Right cardiac atrium (tissue), 5 donors: ENCODE measurements around the gene NPC1. TPM values are rescaled to one million over a fixed set of nuclear protein-coding genes. Genes with fewer than 3 reads are reported as not detected.

Source experiments
- ATAC-seq, 2 donors: fragments of 200-7000 bp; cut with Tn5 transposase; one replicate each; pipeline versions ENCODE4 v1.8.0 to v1.9.1; 2020; ENCODE audit warnings: moderate library complexity in 2 of 2, mild to moderate bottlenecking in 1 of 2
- DNase-seq, 3 donors: peaks; one replicate each; pipeline ENCODE4 v3.0.0-alpha.2; 2020
- H3K27ac ChIP-seq: one replicate; pipeline ENCODE4 v1.5.1; 2013; ENCODE audit warnings: mild to moderate bottlenecking, low read length, control low read depth, moderate library complexity
- H3K27me3 ChIP-seq: one replicate; pipeline ENCODE4 v1.6.1; 2013; ENCODE audit not compliant: control insufficient read depth, insufficient read depth
- H3K4me1 ChIP-seq: one replicate; pipeline ENCODE4 v1.6.1; 2013; ENCODE audit warnings: low read length; ENCODE audit not compliant: control insufficient read depth, insufficient read depth
- H3K4me3 ChIP-seq: one replicate; pipeline ENCODE4 v1.5.1; 2013; ENCODE audit warnings: low read length, control low read depth
- H3K9me3 ChIP-seq: one replicate; pipeline ENCODE4 v1.6.1; 2013; ENCODE audit warnings: low read length; ENCODE audit not compliant: control insufficient read depth
- WGBS: extraction: QIAGEN DNeasy Blood & Tissue Kit; methylation state at CpG from one replicate; pipeline ENCODE4 v1.1.7; 2013; 5-methylcytosine and 5-hydroxymethylcytosine counted together
- intact Hi-C, 4 donors: fragments of 100-400 bp; cut with DNase I; formaldehyde crosslinking; loops; one replicate each; pipeline versions ENCODE4 v1.11.0 to v1.14.0; 2022 to 2023
- polyA plus RNA-seq: library from polyadenylated mRNA; stranded (reverse); fragments of 200-250 nt; gene quantifications from one replicate; pipeline ENCODE4 v1.2.3, GENCODE V29; 2013
- total RNA-seq, 4 donors: library from RNA; stranded (reverse); fragmentation: NEBNext Ultra II Directional; extraction: Animal tissue kit (Norgen Biotek cat#: 25700); gene quantifications; one replicate each; pipeline ENCODE4 v1.2.1, GENCODE V29; 2021
- donor health status: healthy with polysubstance abuse.
- donor health status: DM: no; HTN: yes; CAD: no.
- donor health status: DM: no; HTN: no; CAD: no.
- donor health status: DM: no; HTN: yes; CAD: no; lungs with severe emphysema.
- donor health status: DM: yes; HTN: yes; CAD: no.

NPC1 gene
- total and polyA plus RNA-seq, 5 donors: 12.8 to 22.1 (median 13.4) TPM

DNA sequence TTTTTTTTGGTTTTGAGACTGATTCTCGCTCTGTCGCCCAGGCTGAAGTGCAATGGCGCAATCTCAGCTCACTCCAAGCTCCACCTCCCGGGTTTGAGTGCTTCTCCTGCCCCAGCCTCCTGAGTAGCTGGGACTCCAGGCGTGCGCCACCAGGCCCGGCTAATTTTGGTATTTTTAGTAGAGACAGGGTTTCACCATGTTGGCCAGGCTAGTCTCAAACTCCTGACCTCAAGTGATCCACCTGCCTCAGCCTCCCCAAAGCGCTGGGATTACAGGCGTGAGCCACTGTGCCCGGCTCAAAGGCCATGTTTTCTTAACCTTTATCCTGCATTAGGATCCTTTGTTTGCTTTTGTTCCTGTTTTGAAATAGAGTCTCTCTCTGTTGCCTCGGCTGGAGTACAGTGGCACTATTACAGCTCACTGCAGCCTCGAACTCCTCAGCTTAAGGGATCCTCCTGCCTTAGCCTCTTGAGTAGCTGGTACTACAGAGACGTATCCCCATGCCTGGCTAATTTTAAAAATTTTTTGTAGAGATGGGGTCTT is 41.0 kb downstream of the NPC1 start:
- H3K4me1 ChIP-seq: peaks cover 3% of the 10 kb centered on the region
- 94% methylated on average over 13 of the region's 13 CpGs for WGBS
- intact Hi-C loops: no loop called here
- H3K9me3 ChIP-seq: no peaks in the 10 kb centered on the region
- no peak for ATAC-seq
- no peaks in the 10 kb centered on the region for H3K27me3 ChIP-seq
- no peak for DNase-seq
- no peak overlapping the region for H3K27ac ChIP-seq
- H3K4me3 ChIP-seq: no peak overlapping the region

DNA sequence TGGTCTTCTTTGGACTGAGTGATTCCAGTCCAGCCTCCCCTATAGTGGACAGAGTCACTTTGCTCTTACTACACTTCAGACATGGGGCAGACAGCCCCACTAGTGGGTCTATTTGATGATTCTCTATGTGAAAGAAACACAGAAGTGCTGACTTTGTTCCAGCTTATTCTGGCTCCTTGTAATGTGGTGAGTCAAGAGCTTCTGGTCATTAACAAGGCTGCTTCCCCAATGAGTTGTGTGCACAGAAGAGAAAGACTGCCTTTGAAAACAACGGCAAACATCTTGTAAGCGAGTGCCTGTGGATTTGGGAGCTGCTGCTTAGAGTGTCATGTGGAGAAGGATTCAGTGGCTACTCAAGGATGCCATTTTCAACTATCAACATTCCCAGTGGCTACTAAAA is 43.8 kb downstream of the NPC1 start:
- H3K9me3 ChIP-seq: no peaks in the 10 kb centered on the region
- no peaks in the 10 kb centered on the region for H3K27me3 ChIP-seq
- DNase-seq (no peak), ATAC-seq (no peak)
- no peak overlapping the region for H3K4me3 ChIP-seq
- intact Hi-C loops: no loop called here
- H3K27ac ChIP-seq: peak overlapping the region; percentile 48
- WGBS: 92% methylated on average over 2 of the region's 2 CpGs
- peaks cover 5% of the 10 kb centered on the region for H3K4me1 ChIP-seq

DNA sequence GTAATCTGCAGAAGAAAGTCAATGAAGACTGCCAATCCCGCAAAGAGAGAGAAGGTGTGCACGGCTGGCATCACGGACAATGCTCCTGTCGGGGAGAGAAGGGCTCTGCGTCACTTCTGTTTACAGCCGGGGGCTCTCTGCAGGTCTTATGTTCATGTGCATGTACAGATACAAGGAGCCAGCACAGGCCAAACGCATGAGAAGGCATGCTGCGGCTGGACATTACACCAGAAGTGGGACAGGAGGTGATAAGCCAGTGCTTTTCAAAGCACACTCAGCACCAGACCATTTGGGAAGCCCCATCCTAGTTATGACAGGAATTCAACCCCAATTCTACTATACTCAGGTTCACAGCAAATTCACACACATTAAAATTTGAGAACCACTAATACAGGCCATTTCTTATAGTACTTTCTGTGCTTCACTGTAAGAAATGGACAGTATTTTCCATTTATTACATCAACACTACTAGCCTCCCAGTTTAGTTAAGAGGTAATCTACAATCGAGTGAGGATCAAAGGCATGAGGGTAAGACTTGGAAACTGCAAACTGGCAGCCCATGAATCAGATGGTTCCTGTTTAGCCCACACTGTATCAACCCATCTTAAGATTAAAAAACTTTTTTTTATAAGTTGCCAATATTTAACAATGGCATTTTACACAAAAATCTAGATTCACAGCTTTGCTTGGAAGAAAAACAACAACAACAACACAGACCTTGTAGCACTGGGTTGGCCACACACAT is 44.8 kb downstream of the NPC1 start:
- DNase-seq: no peak
- 64% methylated on average over 9 of the region's 9 CpGs for WGBS
- no peaks in the 10 kb centered on the region for H3K27me3 ChIP-seq
- H3K9me3 ChIP-seq: no peaks in the 10 kb centered on the region
- H3K4me1 ChIP-seq: peaks cover 5% of the 10 kb centered on the region
- H3K27ac ChIP-seq: no peak overlapping the region
- ATAC-seq: peak in 1 of 2 donors; percentile 23
- no peak overlapping the region for H3K4me3 ChIP-seq
- intact Hi-C loops: no loop called here

DNA sequence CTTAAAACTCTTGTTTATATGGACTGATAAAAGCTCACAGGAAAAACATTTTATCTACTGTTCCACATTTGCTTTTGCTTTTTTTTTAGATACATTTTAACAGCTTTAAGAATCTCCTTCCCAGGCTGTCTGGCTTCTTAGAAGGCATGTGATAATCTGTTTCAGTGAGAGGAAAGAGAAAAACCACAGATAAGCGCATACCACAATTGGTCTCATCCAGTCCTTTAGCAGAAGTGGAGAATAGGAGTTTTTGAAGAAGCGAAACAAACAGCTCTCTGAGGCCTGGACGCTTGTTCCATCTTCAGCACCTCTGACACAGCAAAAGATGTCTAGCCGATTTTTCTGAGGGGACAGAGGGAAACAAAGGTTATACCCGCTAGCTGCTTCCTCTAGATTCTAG is 45.4 kb downstream of the NPC1 start:
- intact Hi-C loops: no loop called here
- no peak for DNase-seq
- peak in 1 of 2 donors; percentile 26 for ATAC-seq
- WGBS: 45% methylated on average over 5 of the region's 5 CpGs
- Histone ChIP-seq H3K27ac (no peak overlapping the region), H3K4me1 (peaks cover 5% of the 10 kb centered on the region), H3K9me3 (no peaks in the 10 kb centered on the region), H3K27me3 (no peaks in the 10 kb centered on the region), H3K4me3 (no peak overlapping the region)

GRCh38 chr18:23539911-23540525 is 46.3 kb downstream of the NPC1 start:
- ATAC-seq (no peak), DNase-seq (no peak)
- WGBS: 64% methylated on average over 9 of the region's 9 CpGs
- H3K4me1 ChIP-seq: peaks cover 7% of the 10 kb centered on the region
- no peak overlapping the region for H3K27ac ChIP-seq
- H3K4me3 ChIP-seq: no peak overlapping the region
- intact Hi-C loops: no loop called here
- H3K27me3 ChIP-seq: no peaks in the 10 kb centered on the region
- H3K9me3 ChIP-seq: no peaks in the 10 kb centered on the region

- intact Hi-C loops: no loop called here
- ATAC-seq: no peak
Measured at GRCh38 chr18:23539296-23539695, 47.0 kb downstream of the NPC1 start.

GRCh38 chr18:23538870-23539269 is 47.4 kb downstream of the NPC1 start:
- peaks cover 8% of the 10 kb centered on the region for H3K4me1 ChIP-seq
- no peaks in the 10 kb centered on the region for H3K27me3 ChIP-seq
- WGBS: 73% methylated on average over 6 of the region's 6 CpGs
- intact Hi-C loops: no loop called here
- DNase-seq (no peak), ATAC-seq (no peak)
- no peaks in the 10 kb centered on the region for H3K9me3 ChIP-seq
- no peak overlapping the region for H3K4me3 ChIP-seq
- H3K27ac ChIP-seq: no peak overlapping the region

More at GRCh38 chr18:23539296-23539695, 47.0 kb downstream of the NPC1 start:
- Histone ChIP-seq H3K27me3 (no peaks in the 10 kb centered on the region), H3K4me1 (peaks cover 8% of the 10 kb centered on the region), H3K9me3 (no peaks in the 10 kb centered on the region), H3K4me3 (no peak overlapping the region), H3K27ac (no peak overlapping the region)
- no peak for DNase-seq
- WGBS: 86% methylated on average over 9 of the region's 9 CpGs

GRCh38 chr18:23538001-23538400 is 48.3 kb downstream of the NPC1 start:
- no peak overlapping the region for H3K4me3 ChIP-seq
- peaks cover 8% of the 10 kb centered on the region for H3K4me1 ChIP-seq
- intact Hi-C loops: no loop called here
- ATAC-seq (no peak), DNase-seq (no peak)
- no peaks in the 10 kb centered on the region for H3K27me3 ChIP-seq
- H3K9me3 ChIP-seq: no peaks in the 10 kb centered on the region
- 73% methylated on average over 9 of the region's 9 CpGs for WGBS
- H3K27ac ChIP-seq: no peak overlapping the region

DNA sequence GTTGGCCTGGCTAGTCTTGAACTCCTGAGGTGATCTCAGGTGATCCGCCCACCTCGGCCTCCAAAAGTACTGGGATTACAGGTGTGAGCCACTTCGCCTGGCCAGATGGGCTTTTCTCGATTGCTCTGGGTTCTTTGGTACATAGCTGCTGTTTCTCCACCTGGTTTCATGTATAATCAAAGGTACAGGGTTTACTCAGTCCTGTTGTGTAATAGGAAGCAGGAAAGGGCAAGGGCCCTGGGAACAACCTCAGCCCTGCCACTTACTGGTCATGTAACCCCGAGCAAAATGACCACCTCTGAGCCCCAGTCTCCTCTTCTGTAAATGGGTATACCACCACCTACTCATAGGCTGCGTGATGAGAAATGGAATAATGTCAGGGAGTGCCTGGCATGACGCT is 49.0 kb downstream of the NPC1 start:
- Histone ChIP-seq H3K9me3 (no peaks in the 10 kb centered on the region), H3K4me3 (no peak overlapping the region), H3K4me1 (peaks cover 8% of the 10 kb centered on the region), H3K27me3 (no peaks in the 10 kb centered on the region), H3K27ac (no peak overlapping the region)
- 97% methylated on average over 7 of the region's 7 CpGs for WGBS
- ATAC-seq (no peak), DNase-seq (no peak)
- intact Hi-C loops: no loop called here

- H3K4me1 ChIP-seq: peaks cover 7% of the 10 kb centered on the region
- H3K4me3 ChIP-seq: no peak overlapping the region
- DNase-seq (no peak), ATAC-seq (no peak)
- no peak overlapping the region for H3K27ac ChIP-seq
- no peaks in the 10 kb centered on the region for H3K9me3 ChIP-seq
- 92% methylated on average over 5 of the region's 5 CpGs for WGBS
- intact Hi-C loops: no loop called here
- H3K27me3 ChIP-seq: no peaks in the 10 kb centered on the region
Measured at GRCh38 chr18:23536204-23536603, 50.1 kb downstream of the NPC1 start.

DNA sequence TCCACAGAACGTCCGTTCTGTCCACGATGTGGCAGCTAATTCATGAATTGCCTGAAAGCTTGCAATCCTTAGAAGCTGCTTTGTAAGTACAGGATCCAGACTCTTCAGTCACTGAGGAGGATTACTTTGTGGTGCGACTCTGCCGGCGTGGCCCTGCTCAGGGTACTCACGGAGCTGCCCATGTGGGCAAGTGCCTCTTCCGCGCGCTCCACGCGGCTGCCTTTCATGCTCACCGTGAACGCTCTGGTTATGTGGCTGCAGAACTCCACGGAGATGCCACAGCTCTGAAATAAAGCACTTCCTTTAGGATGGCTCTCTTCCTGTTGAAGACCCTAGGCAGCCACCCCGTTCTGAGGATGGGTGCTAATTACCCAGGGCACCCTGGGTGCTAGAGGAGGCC is 52.0 kb downstream of the NPC1 start:
- ATAC-seq (no peak), DNase-seq (no peak)
- Histone ChIP-seq H3K4me1 (peaks cover 3% of the 10 kb centered on the region), H3K27me3 (no peaks in the 10 kb centered on the region), H3K27ac (no peak overlapping the region), H3K4me3 (no peak overlapping the region), H3K9me3 (no peaks in the 10 kb centered on the region)
- intact Hi-C loops: no loop called here
- 94% methylated on average over 16 of the region's 16 CpGs for WGBS
